Astrocyte (in vitro differentiated cells and primary cell): Measurements from ENCODE around the gene RECK. TPM values are rescaled to one million over a fixed set of nuclear protein-coding genes. Genes with fewer than 3 reads are reported as not detected.
A peak's percentile ranks its signal among the peaks of the same experiment; 100 is the strongest.

ENCODE experiments used
- DNase-seq: peaks from one replicate; pipeline ENCODE4 v3.0.0-alpha.2; 2010; ENCODE audit warnings: low read depth
- FAIRE-seq: peaks from 2 replicates; lab custom pipeline; 2011; peaks lifted over from hg19 to GRCh38; lab: Jason Lieb, UNC
- H2AFZ ChIP-seq: 2 replicates; pipeline ENCODE4 v1.6.0; 2012; ENCODE audit warnings: low read depth, low read length, inconsistent platforms
- H3K27ac ChIP-seq: 2 replicates; pipeline ENCODE4 v1.5.1; 2011; ENCODE audit warnings: low read depth, low read length, inconsistent platforms
- H3K27me3 ChIP-seq: 2 replicates; pipeline ENCODE4 v1.6.0; 2011; ENCODE audit warnings: low read length, inconsistent platforms; ENCODE audit not compliant: insufficient read depth
- H3K36me3 ChIP-seq: 2 replicates; pipeline ENCODE4 v1.5.1; 2011; ENCODE audit warnings: low read length, inconsistent platforms; ENCODE audit not compliant: insufficient read depth
- H3K4me1 ChIP-seq: 2 replicates; pipeline ENCODE4 v1.5.1; 2011; ENCODE audit warnings: low read length, inconsistent platforms; ENCODE audit not compliant: insufficient read depth
- H3K4me2 ChIP-seq: 2 replicates; pipeline ENCODE4 v1.6.0; 2012; ENCODE audit warnings: low read length, inconsistent platforms
- H3K4me3 ChIP-seq: 2 replicates; pipeline ENCODE4 v1.5.1; 2011; ENCODE audit warnings: low read depth, mild to moderate bottlenecking, low read length, inconsistent platforms; ENCODE audit not compliant: insufficient read depth
- H3K79me2 ChIP-seq: 2 replicates; pipeline ENCODE4 v1.6.0; 2012; ENCODE audit warnings: mild to moderate bottlenecking, low read length, inconsistent platforms; ENCODE audit not compliant: insufficient read depth
- H3K9ac ChIP-seq: 2 replicates; pipeline ENCODE4 v1.6.0; 2012; ENCODE audit warnings: mild to moderate bottlenecking, low read length, inconsistent platforms
- H3K9me3 ChIP-seq: 2 replicates; pipeline ENCODE4 v1.5.1; 2012; ENCODE audit warnings: low read depth, mild to moderate bottlenecking, low read length, inconsistent platforms; ENCODE audit not compliant: insufficient read depth
- H4K20me1 ChIP-seq: 2 replicates; pipeline ENCODE4 v1.6.0; 2012; ENCODE audit warnings: low read length, inconsistent platforms; ENCODE audit not compliant: insufficient read depth
- H3K27ac Mint-ChIP-seq: one replicate; pipeline ENCODE4 v1.8.0; 2021; ENCODE audit warnings: mild to moderate bottlenecking, mixed read lengths; ENCODE audit not compliant: unreplicated experiment
- H3K27me3 Mint-ChIP-seq: one replicate; pipeline ENCODE4 v1.8.0; 2021; ENCODE audit warnings: low read depth, mixed read lengths; ENCODE audit not compliant: unreplicated experiment
- H3K36me3 Mint-ChIP-seq: one replicate; pipeline ENCODE4 v1.8.0; 2021; ENCODE audit warnings: low read depth, mixed read lengths; ENCODE audit not compliant: unreplicated experiment
- H3K4me1 Mint-ChIP-seq: one replicate; pipeline ENCODE4 v1.8.0; 2021; ENCODE audit warnings: low read depth, mixed read lengths; ENCODE audit not compliant: unreplicated experiment
- H3K4me3 Mint-ChIP-seq: one replicate; pipeline ENCODE4 v1.8.0; 2021; ENCODE audit warnings: mild to moderate bottlenecking, moderate library complexity, mixed read lengths; ENCODE audit not compliant: unreplicated experiment
- H3K9me3 Mint-ChIP-seq: one replicate; pipeline ENCODE4 v1.8.0; 2021; ENCODE audit warnings: mild to moderate bottlenecking, mixed read lengths; ENCODE audit not compliant: unreplicated experiment
- EZH2 ChIP-seq: IDR thresholded peaks from 2 replicates; pipeline ENCODE4 v1.6.1; 2012; ENCODE audit warnings: mild to moderate bottlenecking, low read length, inconsistent platforms; ENCODE audit not compliant: insufficient read depth
- total RNA-seq: library from RNA; stranded (reverse); gene quantifications from 2 replicates; pipeline ENCODE4 v1.2.1, GENCODE V29; 2021
- TF ChIP-seq, protein P1 (sequence below): IDR thresholded peaks from 2 replicates; pipeline ENCODE4 v1.5.1; 2011; ENCODE audit warnings: low read depth, mild to moderate bottlenecking, inconsistent platforms, low read length, moderate library complexity; ENCODE audit not compliant: insufficient read depth

The RECK gene
- total RNA-seq, 1 donor from 2014 or later, result 21.6 TPM

DNA sequence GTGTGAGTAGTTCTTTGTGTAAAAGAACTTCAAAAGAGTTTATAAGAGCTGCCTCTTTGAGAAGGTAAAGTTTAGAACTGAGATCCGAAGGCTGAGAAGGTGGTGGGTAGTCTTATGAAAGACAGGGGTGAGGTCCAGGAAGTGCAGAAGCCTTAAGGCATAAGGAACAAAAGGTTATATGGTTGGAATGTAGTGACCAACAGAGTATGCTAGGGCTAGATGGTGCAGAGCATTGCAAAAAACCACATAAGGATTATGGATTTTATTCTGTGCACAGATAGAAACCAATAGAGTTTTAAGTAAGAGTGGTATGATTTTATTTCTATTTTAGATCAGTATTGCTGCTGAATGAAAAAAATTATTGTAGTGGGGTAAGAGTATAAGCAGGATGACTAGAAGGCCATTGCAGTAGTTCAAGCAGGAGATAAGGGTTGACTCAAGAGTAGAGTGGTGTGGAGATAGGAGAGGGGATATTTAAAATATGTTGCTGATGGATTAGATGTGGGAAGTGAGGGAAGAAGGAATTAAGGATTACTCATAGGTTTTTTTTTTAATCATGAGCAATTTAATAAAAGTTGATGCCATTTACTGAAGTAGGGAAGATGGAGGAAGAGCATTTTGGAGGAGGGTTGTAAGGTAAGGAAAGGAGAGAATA is 3.7 kb downstream of the RECK start:
- peak overlapping the region; percentile 54 for H3K4me2 ChIP-seq
- peak; percentile 23 for FAIRE-seq
- H3K4me1 ChIP-seq, result peaks cover 33% of the 10 kb centered on the region
- no peak overlapping the region for H3K27ac Mint-ChIP-seq
- TF ChIP-seq EZH2, result no peak
- TF ChIP-seq, protein P1, sequence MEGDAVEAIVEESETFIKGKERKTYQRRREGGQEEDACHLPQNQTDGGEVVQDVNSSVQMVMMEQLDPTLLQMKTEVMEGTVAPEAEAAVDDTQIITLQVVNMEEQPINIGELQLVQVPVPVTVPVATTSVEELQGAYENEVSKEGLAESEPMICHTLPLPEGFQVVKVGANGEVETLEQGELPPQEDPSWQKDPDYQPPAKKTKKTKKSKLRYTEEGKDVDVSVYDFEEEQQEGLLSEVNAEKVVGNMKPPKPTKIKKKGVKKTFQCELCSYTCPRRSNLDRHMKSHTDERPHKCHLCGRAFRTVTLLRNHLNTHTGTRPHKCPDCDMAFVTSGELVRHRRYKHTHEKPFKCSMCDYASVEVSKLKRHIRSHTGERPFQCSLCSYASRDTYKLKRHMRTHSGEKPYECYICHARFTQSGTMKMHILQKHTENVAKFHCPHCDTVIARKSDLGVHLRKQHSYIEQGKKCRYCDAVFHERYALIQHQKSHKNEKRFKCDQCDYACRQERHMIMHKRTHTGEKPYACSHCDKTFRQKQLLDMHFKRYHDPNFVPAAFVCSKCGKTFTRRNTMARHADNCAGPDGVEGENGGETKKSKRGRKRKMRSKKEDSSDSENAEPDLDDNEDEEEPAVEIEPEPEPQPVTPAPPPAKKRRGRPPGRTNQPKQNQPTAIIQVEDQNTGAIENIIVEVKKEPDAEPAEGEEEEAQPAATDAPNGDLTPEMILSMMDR, result no peak
- H3K27ac ChIP-seq, result no peak overlapping the region
- H3K79me2 ChIP-seq, result peaks cover 83% of the 10 kb centered on the region
- H3K36me3 Mint-ChIP-seq, result peaks cover 4% of the 10 kb centered on the region
- H2AFZ ChIP-seq, result no peak overlapping the region
- H3K9me3 ChIP-seq, result no peaks in the 10 kb centered on the region
- peak overlapping the region; percentile 18 for H3K4me3 Mint-ChIP-seq
- H4K20me1 ChIP-seq, result peaks cover 36% of the 10 kb centered on the region
- no peaks in the 10 kb centered on the region for H3K27me3 ChIP-seq
- no peaks in the 10 kb centered on the region for H3K36me3 ChIP-seq
- peaks cover 34% of the 10 kb centered on the region for H3K4me1 Mint-ChIP-seq
- no peak overlapping the region for H3K9ac ChIP-seq
- H3K9me3 Mint-ChIP-seq, result no peaks in the 10 kb centered on the region
- no peak overlapping the region for H3K4me3 ChIP-seq
- no peaks in the 10 kb centered on the region for H3K27me3 Mint-ChIP-seq
- peak; percentile 85 for DNase-seq

DNA sequence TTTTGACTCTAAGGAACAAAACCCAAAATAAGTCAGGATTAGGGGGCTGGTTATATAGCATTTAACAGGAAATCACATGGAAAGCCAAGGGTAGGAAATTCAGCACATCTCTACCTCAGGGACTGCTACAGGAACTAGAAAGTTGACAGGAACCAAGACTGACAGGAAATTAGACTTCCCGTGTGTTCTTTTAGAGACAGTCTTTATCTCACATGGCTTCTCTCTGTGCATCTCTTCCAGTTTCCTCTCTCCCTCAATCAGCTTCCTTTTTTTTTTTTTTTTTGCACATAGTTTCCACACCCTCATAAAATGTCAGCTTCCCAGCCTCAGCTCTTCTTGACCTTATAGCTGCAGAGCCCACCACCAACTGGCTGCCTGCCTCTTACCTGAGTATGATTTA is 4.8 kb downstream of the RECK start:
- no peaks in the 10 kb centered on the region for H3K36me3 ChIP-seq
- peaks cover 94% of the 10 kb centered on the region for H3K79me2 ChIP-seq
- Mint-ChIP-seq H3K36me3 (peaks cover 4% of the 10 kb centered on the region), H3K4me3 (no peak overlapping the region), H3K27me3 (no peaks in the 10 kb centered on the region), H3K4me1 (peaks cover 36% of the 10 kb centered on the region), H3K27ac (peak overlapping the region; percentile 28), H3K9me3 (no peaks in the 10 kb centered on the region)
- H3K4me3 ChIP-seq, result no peak overlapping the region
- peaks cover 30% of the 10 kb centered on the region for H3K4me1 ChIP-seq
- no peak overlapping the region for H3K4me2 ChIP-seq
- H4K20me1 ChIP-seq, result peaks cover 41% of the 10 kb centered on the region
- no peak overlapping the region for H2AFZ ChIP-seq
- no peaks in the 10 kb centered on the region for H3K9me3 ChIP-seq
- TF ChIP-seq, protein P1, result no peak
- TF ChIP-seq EZH2, result no peak
- FAIRE-seq (no peak), DNase-seq (no peak)
- H3K27me3 ChIP-seq, result no peaks in the 10 kb centered on the region
- no peak overlapping the region for H3K27ac ChIP-seq
- no peak overlapping the region for H3K9ac ChIP-seq

DNA sequence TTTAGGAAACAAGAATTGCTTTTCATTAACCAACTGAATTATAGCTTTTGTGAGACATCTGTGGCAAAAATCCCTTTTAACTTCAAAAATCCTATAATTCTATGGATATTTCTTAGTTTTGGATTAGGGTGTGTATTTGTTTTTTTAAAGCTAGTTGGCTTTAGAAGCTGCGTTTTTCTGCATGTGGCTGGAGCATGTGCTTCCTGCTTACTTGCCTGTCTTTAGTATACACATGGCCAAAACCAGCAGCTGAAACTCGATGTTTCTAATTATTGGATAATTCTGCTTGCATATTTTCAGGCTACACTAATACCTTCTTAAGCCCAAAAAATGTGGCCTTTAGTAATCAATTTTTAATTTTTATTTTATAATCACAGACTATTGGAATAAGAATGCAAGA is 8.9 kb downstream of the RECK start:
- no peak overlapping the region for H3K27ac ChIP-seq
- H2AFZ ChIP-seq, result no peak overlapping the region
- H3K4me2 ChIP-seq, result no peak overlapping the region
- no peak overlapping the region for H3K9ac ChIP-seq
- no peak overlapping the region for H3K27ac Mint-ChIP-seq
- DNase-seq, result no peak
- H3K4me3 ChIP-seq, result no peak overlapping the region
- H3K9me3 Mint-ChIP-seq, result no peaks in the 10 kb centered on the region
- H3K9me3 ChIP-seq, result no peaks in the 10 kb centered on the region
- no peak for TF ChIP-seq EZH2
- TF ChIP-seq, protein P1, result no peak
- no peak overlapping the region for H3K4me3 Mint-ChIP-seq
- peaks cover 95% of the 10 kb centered on the region for H3K79me2 ChIP-seq
- no peaks in the 10 kb centered on the region for H3K27me3 Mint-ChIP-seq
- no peaks in the 10 kb centered on the region for H3K36me3 ChIP-seq
- no peaks in the 10 kb centered on the region for H3K27me3 ChIP-seq
- no peak for FAIRE-seq
- H3K4me1 ChIP-seq, result peaks cover 3% of the 10 kb centered on the region
- peaks cover 18% of the 10 kb centered on the region for H3K4me1 Mint-ChIP-seq
- peaks cover 55% of the 10 kb centered on the region for H4K20me1 ChIP-seq
- peaks cover 4% of the 10 kb centered on the region for H3K36me3 Mint-ChIP-seq
